ENCODE measurements around the gene LRRC61. TPM values are rescaled to one million over a fixed set of nuclear protein-coding genes. Genes with fewer than 3 reads are reported as not detected.

Gene LRRC61
- total RNA-seq, 1 donor from 2014 or later, result 13.0 TPM

DNA sequence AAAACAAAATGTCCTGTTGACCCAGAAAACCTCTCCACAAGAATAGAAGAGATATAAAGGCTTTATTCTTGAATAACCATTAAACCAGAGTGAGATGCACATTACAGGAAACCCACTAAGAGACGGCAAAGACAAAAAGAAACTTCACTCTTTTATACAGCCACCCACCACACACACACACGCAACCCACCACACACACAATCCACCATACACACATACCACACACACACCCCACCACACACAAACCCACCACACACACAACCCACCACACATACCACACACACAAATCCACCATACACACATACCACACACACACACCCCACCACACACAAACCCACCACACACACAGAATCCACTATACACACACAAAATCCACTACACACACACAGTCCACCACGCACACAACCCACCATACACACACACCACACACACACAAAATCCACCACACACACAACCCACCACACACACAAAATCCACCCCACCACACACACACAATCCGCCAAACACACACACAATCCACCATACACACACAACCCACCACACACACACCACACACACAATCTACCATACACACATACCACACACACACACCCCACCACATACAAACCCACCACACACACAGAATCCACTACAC lies 36.0 kb downstream of the LRRC61 start:
- H3K4me3 Mint-ChIP-seq, result no peak overlapping the region
- no peaks in the 10 kb centered on the region for H3K9me3 Mint-ChIP-seq
- TF ChIP-seq, protein P1, sequence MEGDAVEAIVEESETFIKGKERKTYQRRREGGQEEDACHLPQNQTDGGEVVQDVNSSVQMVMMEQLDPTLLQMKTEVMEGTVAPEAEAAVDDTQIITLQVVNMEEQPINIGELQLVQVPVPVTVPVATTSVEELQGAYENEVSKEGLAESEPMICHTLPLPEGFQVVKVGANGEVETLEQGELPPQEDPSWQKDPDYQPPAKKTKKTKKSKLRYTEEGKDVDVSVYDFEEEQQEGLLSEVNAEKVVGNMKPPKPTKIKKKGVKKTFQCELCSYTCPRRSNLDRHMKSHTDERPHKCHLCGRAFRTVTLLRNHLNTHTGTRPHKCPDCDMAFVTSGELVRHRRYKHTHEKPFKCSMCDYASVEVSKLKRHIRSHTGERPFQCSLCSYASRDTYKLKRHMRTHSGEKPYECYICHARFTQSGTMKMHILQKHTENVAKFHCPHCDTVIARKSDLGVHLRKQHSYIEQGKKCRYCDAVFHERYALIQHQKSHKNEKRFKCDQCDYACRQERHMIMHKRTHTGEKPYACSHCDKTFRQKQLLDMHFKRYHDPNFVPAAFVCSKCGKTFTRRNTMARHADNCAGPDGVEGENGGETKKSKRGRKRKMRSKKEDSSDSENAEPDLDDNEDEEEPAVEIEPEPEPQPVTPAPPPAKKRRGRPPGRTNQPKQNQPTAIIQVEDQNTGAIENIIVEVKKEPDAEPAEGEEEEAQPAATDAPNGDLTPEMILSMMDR (conservative IDR thresholded peaks at IDR 0.05), result no peak
- peaks cover 39% of the 10 kb centered on the region for H3K4me1 Mint-ChIP-seq (ENCODE audit: unreplicated experiment)
- no peaks in the 10 kb centered on the region for H3K36me3 Mint-ChIP-seq
- no peaks in the 10 kb centered on the region for H3K27me3 Mint-ChIP-seq
- no peak overlapping the region for H3K27ac Mint-ChIP-seq
- DNase-seq (ENCODE audit: extremely low spot score, unreplicated experiment), result no peak

DNA sequence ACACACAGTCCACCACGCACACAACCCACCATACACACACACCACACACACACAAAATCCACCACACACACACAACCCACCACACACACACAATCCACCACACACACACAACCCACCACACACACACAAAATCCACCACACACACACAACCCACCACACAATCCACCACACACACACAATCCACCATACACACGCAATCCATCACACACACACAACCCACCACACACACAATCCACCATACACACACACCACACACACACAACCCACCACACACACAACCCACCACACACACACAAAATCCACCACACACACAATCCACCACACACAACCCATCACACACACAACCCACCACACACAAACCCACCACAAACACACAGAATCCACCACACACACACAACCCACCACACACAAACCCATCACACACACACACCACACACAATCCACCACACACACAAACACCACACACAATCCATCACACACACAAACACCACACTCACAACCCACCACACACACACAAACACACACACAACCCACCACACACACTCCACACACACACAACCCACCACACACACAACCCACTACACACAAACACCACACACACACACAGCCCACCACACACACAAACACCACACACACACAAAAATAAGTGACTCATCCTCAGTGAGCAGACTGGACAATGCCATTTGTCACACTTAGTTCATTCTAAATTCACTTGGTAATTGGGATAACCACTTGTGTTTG lies 36.6 kb downstream of the LRRC61 start:
- Mint-ChIP-seq H3K36me3 (no peaks in the 10 kb centered on the region), H3K27me3 (no peaks in the 10 kb centered on the region), H3K4me3 (no peak overlapping the region), H3K9me3 (no peaks in the 10 kb centered on the region), H3K4me1 (ENCODE audit: unreplicated experiment) (peaks cover 43% of the 10 kb centered on the region), H3K27ac (peak overlapping the region; percentile 51)
- TF ChIP-seq, protein P1 (conservative IDR thresholded peaks at IDR 0.05), result no peak
- no peak for DNase-seq (ENCODE audit: extremely low spot score, unreplicated experiment)

DNA sequence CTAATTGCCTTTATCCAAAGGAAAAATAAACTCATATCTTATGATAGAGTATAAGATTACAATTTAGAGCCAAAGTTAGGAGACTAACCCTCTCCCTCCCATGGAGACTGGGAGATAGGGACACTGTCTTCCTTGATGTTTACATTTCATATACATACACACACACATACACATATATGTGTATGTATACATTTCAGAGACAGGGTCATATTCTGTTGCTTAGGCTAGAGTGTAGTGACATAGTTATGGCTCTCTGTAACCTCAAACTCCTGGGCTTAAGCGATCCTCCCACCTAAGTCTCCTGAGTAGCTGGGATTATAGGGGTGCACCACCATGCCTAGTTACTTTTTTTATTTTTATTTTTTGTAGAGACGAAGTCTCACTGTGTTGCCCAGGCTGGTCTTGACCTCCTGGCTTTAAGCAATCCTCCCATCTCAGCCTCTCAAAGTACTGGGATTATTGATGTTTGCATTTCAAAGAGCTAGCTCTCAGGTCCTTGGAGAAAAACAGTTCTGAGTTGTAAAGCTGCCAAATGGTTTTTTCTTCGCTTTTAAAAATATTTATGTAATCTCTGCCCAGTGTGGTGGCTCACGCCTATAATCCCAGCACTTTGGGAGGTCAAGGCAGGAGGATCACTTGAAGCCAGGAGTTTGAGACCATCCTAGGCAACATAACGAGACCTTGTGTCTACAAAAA lies 37.4 kb downstream of the LRRC61 start:
- Mint-ChIP-seq H3K27ac (peak overlapping the region; percentile 51), H3K36me3 (no peaks in the 10 kb centered on the region), H3K4me3 (no peak overlapping the region), H3K27me3 (no peaks in the 10 kb centered on the region), H3K9me3 (no peaks in the 10 kb centered on the region), H3K4me1 (ENCODE audit: unreplicated experiment) (peaks cover 40% of the 10 kb centered on the region)
- DNase-seq (ENCODE audit: extremely low spot score, unreplicated experiment), result no peak
- TF ChIP-seq, protein P1 (conservative IDR thresholded peaks at IDR 0.05), result no peak

- no peak overlapping the region for H3K4me3 Mint-ChIP-seq
- peaks cover 40% of the 10 kb centered on the region for H3K4me1 Mint-ChIP-seq (ENCODE audit: unreplicated experiment)
- H3K9me3 Mint-ChIP-seq, result no peaks in the 10 kb centered on the region
- H3K27ac Mint-ChIP-seq, result no peak overlapping the region
- H3K27me3 Mint-ChIP-seq, result no peaks in the 10 kb centered on the region
- no peak for DNase-seq (ENCODE audit: extremely low spot score, unreplicated experiment)
- TF ChIP-seq, protein P1 (conservative IDR thresholded peaks at IDR 0.05), result no peak
- H3K36me3 Mint-ChIP-seq, result no peaks in the 10 kb centered on the region
Measured at GRCh38 chr7:150361402-150361801, 38.2 kb downstream of the LRRC61 start.

DNA sequence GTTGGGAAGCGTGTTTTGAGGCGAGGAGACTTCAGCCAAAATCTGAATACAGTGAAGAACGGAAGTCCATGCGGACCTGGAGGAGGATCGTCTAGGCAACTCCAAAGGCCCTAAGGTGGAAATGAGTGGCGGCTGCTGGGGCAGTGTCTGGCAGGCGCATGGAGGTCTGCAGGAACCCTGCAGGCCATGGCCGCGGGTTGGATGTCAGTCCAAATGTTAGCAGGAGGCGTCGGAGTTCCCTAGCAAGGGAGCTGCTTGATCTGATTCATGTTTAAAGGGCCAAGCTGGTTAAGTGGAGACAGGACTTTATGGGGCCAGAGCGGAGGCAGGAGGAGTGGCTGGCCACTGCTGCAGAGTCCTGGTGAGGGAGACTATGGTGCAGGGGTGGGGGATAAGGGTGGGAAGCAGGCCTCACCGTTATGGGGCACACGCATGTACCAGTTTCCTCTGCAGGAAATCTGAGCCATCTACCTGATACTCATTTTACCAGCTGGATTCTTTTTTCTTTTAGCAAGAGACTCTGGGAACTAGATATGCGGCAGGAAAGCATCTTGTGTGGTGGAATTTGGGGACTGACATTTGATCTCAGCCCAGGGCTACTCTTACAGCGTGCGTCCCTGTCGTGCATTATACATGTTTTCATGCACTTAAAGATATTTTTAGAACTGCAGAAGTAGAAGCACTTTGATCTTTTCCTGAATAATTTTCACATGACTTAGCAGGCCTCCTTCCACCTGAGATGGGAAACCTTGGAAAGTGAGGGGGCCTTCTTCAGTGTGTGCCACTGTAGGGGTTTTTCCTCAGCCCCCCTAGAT lies 38.9 kb downstream of the LRRC61 start:
- H3K9me3 Mint-ChIP-seq, result no peaks in the 10 kb centered on the region
- no peaks in the 10 kb centered on the region for H3K36me3 Mint-ChIP-seq
- H3K4me1 Mint-ChIP-seq (ENCODE audit: unreplicated experiment), result peaks cover 37% of the 10 kb centered on the region
- no peak overlapping the region for H3K4me3 Mint-ChIP-seq
- H3K27ac Mint-ChIP-seq, result no peak overlapping the region
- no peak for DNase-seq (ENCODE audit: extremely low spot score, unreplicated experiment)
- H3K27me3 Mint-ChIP-seq, result no peaks in the 10 kb centered on the region
- TF ChIP-seq, protein P1 (conservative IDR thresholded peaks at IDR 0.05), result no peak
